Tibial artery (tissue), 4 donors: ENCODE measurements around the gene CREB3L1.

Experiments
- DNase-seq, 2 donors: peaks; one replicate each; pipeline ENCODE4 v3.0.0-alpha.2; 2019
- H3K27ac ChIP-seq, 2 donors: fragments of 200-600 bp; sonication (generic) in 1 of 2; 1 replicate in 1 of 2; 2 replicates in 1 of 2; pipeline ENCODE4 v1.5.1; 2018 to 2019; ENCODE audit warnings: mild to moderate bottlenecking in 1 of 2
- H3K27me3 ChIP-seq, 2 donors: fragments of 200-600 bp; sonication (generic) in 1 of 2; one replicate each; pipeline versions ENCODE4 v1.5.1 to v1.6.0; 2016 to 2019
- H3K36me3 ChIP-seq, 3 donors: fragments of 200-600 bp; sonication (generic) in 2 of 3; one replicate each; pipeline ENCODE4 v1.5.1; 2016 to 2019; ENCODE audit warnings: mild to moderate bottlenecking in 2 of 3
- H3K4me1 ChIP-seq, 4 donors: fragments of 200-600 bp; sonication (generic) in 2 of 4; 1 replicate in 3 of 4; 2 replicates in 1 of 4; pipeline ENCODE4 v1.5.1; 2016 to 2019
- H3K4me3 ChIP-seq, 2 donors: fragments of 200-600 bp; sonication (generic) in 1 of 2; 1 replicate in 1 of 2; 2 replicates in 1 of 2; pipeline ENCODE4 v1.5.1; 2018 to 2019; ENCODE audit warnings: mild to moderate bottlenecking in 2 of 2
- H3K9me3 ChIP-seq, 3 donors: fragments of 200-600 bp; sonication (generic) in 1 of 3; one replicate each; pipeline ENCODE4 v1.5.1; 2016 to 2019
- CTCF ChIP-seq, 2 experiments: fragments of 200-600 bp in 1 of 2; fragments of 450-650 bp in 1 of 2; IDR thresholded peaks; one replicate each; pipeline ENCODE4 v1.5.1; 2017 to 2019; ENCODE audit warnings: antibody characterized with exemption in 2 of 2, mild to moderate bottlenecking in 1 of 2, moderate library complexity in 1 of 2
- intact Hi-C: fragments of 100-400 bp; cut with DNase I; formaldehyde crosslinking; loops from one replicate; pipeline ENCODE4 v1.15.0; 2023; ENCODE audit warnings: low total_unique reads

The CREB3L1 gene

GRCh38 chr11:46361283-46362155, 84.1 kb downstream of the CREB3L1 start:
- Histone ChIP-seq H3K27ac (peak overlapping the region; percentile 81), H3K36me3 (peaks cover 0 to 3% (median 0%) of the 10 kb centered on the region in 3 donors), H3K9me3 (no peaks in the 10 kb centered on the region), H3K4me1 (peaks cover 5 to 37% (median 31%) of the 10 kb centered on the region in 4 donors), H3K4me3 (peak overlapping the region; percentile 40 to 50), H3K27me3 (no peaks in the 10 kb centered on the region)
- TF ChIP-seq CTCF (IDR thresholded peaks at IDR 0.05), result no peak
- intact Hi-C loops, result no loop called here
- peak; percentile 64 to 90 for DNase-seq

GRCh38 chr11:46362156-46363030, 84.9 kb downstream of the CREB3L1 start:
- Histone ChIP-seq H3K27ac (peak overlapping the region; percentile 81), H3K9me3 (no peaks in the 10 kb centered on the region), H3K4me1 (peaks cover 5 to 41% (median 35%) of the 10 kb centered on the region in 4 donors), H3K27me3 (no peaks in the 10 kb centered on the region), H3K4me3 (peak overlapping the region; percentile 40 to 50), H3K36me3 (peaks cover 0 to 7% (median 0%) of the 10 kb centered on the region in 3 donors)
- intact Hi-C loops, result no loop called here
- no peak for TF ChIP-seq CTCF (IDR thresholded peaks at IDR 0.05)
- DNase-seq, result no peak

GRCh38 chr11:46363031-46363407, 85.6 kb downstream of the CREB3L1 start:
- H3K4me3 ChIP-seq, result no peak overlapping the region
- no peaks in the 10 kb centered on the region for H3K27me3 ChIP-seq
- H3K36me3 ChIP-seq, result peaks cover 0 to 12% (median 3%) of the 10 kb centered on the region in 3 donors
- peak overlapping the region; percentile 81 for H3K27ac ChIP-seq
- peak; percentile 65 to 81 for DNase-seq
- TF ChIP-seq CTCF (IDR thresholded peaks at IDR 0.05), result no peak
- peaks cover 5 to 46% (median 40%) of the 10 kb centered on the region in 4 donors for H3K4me1 ChIP-seq
- intact Hi-C loops, result no loop called here
- H3K9me3 ChIP-seq, result no peaks in the 10 kb centered on the region

- H3K27me3 ChIP-seq, result no peaks in the 10 kb centered on the region
- DNase-seq, result no peak
- no peak overlapping the region for H3K4me3 ChIP-seq
- peaks cover 5 to 46% (median 40%) of the 10 kb centered on the region in 4 donors for H3K4me1 ChIP-seq
- no peak for TF ChIP-seq CTCF (IDR thresholded peaks at IDR 0.05)
- intact Hi-C loops, result no loop called here
- H3K27ac ChIP-seq, result peak overlapping the region; percentile 19 to 81
- no peaks in the 10 kb centered on the region for H3K9me3 ChIP-seq
- peaks cover 0 to 17% (median 8%) of the 10 kb centered on the region in 3 donors for H3K36me3 ChIP-seq
These were observed 86.1 kb downstream of the CREB3L1 start for GRCh38 chr11:46363455-46364005.

- no peak for DNase-seq
- Histone ChIP-seq H3K36me3 (peaks cover 0 to 22% (median 11%) of the 10 kb centered on the region in 3 donors), H3K9me3 (no peaks in the 10 kb centered on the region), H3K27me3 (no peaks in the 10 kb centered on the region), H3K27ac (no peak overlapping the region), H3K4me1 (peaks cover 5 to 46% (median 40%) of the 10 kb centered on the region in 4 donors), H3K4me3 (no peak overlapping the region)
- TF ChIP-seq CTCF (IDR thresholded peaks at IDR 0.05), result no peak
- intact Hi-C loops, result no loop called here
These were observed 86.6 kb downstream of the CREB3L1 start for GRCh38 chr11:46364056-46364455.
